Peyer's patch (tissue), 4 donors: ENCODE results near the gene TTC1.

ENCODE experiments used
- POLR2A ChIP-seq, 2 donors: fragments of 450-650 bp; IDR thresholded peaks; one replicate each; pipeline ENCODE4 v1.5.1; 2017; ENCODE audit warnings: antibody characterized with exemption in 2 of 2, mild to moderate bottlenecking in 2 of 2, moderate library complexity in 2 of 2
- TF ChIP-seq, protein P1 (sequence below), 6 experiments: fragments of 450-650 bp in 4 of 6; fragments of 200-600 bp in 2 of 6; sonication (generic) in 1 of 6; IDR thresholded peaks; one replicate each; pipeline ENCODE4 v1.5.1; 2017 to 2019; ENCODE audit warnings: antibody characterized with exemption in 6 of 6, mild to moderate bottlenecking in 3 of 6, moderate library complexity in 1 of 6

DNA sequence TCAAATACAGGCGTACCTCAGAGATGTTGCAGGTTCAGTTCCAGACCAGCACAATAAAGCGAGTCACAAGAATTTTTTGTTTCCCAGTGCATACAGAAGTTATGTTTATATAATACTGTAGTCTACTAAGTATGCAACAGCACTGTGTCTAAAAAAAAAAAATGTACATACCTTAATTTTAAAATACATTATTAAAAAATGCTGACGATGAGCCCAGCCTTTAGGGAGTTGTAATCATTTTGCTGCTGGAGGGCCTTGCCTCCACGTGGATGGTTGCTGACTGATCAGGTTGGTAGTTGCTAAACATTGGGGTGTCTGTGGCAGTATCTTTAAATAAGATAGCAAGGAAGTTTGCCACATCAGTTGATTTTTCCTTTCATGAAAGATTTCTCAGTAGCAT lies 48.3 kb downstream of the TTC1 start:
- TF ChIP-seq, protein P1, sequence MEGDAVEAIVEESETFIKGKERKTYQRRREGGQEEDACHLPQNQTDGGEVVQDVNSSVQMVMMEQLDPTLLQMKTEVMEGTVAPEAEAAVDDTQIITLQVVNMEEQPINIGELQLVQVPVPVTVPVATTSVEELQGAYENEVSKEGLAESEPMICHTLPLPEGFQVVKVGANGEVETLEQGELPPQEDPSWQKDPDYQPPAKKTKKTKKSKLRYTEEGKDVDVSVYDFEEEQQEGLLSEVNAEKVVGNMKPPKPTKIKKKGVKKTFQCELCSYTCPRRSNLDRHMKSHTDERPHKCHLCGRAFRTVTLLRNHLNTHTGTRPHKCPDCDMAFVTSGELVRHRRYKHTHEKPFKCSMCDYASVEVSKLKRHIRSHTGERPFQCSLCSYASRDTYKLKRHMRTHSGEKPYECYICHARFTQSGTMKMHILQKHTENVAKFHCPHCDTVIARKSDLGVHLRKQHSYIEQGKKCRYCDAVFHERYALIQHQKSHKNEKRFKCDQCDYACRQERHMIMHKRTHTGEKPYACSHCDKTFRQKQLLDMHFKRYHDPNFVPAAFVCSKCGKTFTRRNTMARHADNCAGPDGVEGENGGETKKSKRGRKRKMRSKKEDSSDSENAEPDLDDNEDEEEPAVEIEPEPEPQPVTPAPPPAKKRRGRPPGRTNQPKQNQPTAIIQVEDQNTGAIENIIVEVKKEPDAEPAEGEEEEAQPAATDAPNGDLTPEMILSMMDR (IDR thresholded peaks at IDR 0.05): no peak
- TF ChIP-seq POLR2A (IDR thresholded peaks at IDR 0.05): no peak
